Erythroblast (primary cell): ENCODE results near the gene S100A14.

ENCODE experiments used
- GATA1 ChIP-seq: IDR thresholded peaks from 2 replicates; pipeline ENCODE4 v1.6.1; 2011; ENCODE audit warnings: low read depth, mild to moderate bottlenecking, control low read depth, low read length, moderate library complexity
- POLR2A ChIP-seq: IDR thresholded peaks from 2 replicates; pipeline ENCODE4 v1.6.1; 2011; ENCODE audit warnings: mild to moderate bottlenecking, low read length

DNA sequence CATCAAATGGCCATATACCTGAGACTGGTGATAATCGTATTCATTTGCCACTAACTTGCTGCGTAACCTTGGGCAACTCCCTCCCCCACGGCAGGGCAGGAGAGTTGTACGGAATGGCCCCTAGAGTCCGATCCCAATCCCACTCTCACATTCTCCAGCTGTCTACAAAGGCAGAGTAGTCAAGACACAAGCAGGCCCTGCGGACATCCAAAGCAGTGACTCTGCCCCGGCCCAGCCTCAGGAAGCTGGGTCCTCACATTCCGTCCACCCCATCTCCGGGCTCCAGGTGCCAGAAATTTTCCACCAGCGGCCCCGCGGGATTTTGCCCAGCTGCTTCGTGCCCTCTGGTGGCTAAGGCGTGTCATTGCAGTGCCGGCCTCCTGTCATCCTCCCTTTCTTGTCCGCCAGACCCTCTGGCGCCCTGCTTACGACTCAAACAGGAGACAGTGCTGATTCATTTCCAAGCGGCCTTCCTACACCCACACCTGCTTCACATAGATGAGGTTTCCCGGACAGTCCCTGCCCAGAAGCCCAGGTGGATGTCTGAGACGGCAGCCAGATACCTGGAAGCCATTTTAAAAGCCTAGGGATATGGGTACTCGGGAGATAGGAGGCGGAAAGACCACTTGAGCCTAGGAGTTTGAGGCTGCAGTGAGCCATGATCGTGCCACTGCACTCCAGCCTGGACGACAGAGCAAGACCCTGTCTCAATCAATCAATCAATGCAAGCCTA lies 47.6 kb downstream of the S100A14 start:
- TF ChIP-seq POLR2A: no peak
- no peak for TF ChIP-seq GATA1
